Hematopoietic multipotent progenitor cell treated with erythropoietin and hydrocortisone succinate and interleukin-3 and kit ligand, for 17 days (in vitro differentiated cells): ENCODE results near the gene GNAO1.

ENCODE experiments used
- DNase-seq: peaks from one replicate; pipeline ENCODE4 v3.0.0-alpha.2; 2015; ENCODE audit warnings: low spot score

The GNAO1 gene

GRCh38 chr16:56191156-56191815 is at the start of gene GNAO1:
Gene GNAO1 (plus strand): TSS chr16:56191489. CDS start chr16:56192236, 747 bp downstream.
- no peak for DNase-seq

- no peak for DNase-seq
These were observed 47.6 kb upstream of the GNAO1 start for GRCh38 chr16:56143666-56144065.

- no peak for DNase-seq
These were observed 45.9 kb upstream of the GNAO1 start for GRCh38 chr16:56145369-56145768.

- DNase-seq, result no peak
These were observed 39.7 kb upstream of the GNAO1 start for GRCh38 chr16:56151621-56152020.

- no peak for DNase-seq
These were observed 29.6 kb upstream of the GNAO1 start for GRCh38 chr16:56161658-56162057.

- no peak for DNase-seq
These were observed 28.2 kb upstream of the GNAO1 start for GRCh38 chr16:56163089-56163488.

- no peak for DNase-seq
These were observed 27.4 kb upstream of the GNAO1 start for GRCh38 chr16:56163938-56164337.

- DNase-seq, result no peak
These were observed 26.7 kb upstream of the GNAO1 start for GRCh38 chr16:56164636-56165035.

- DNase-seq, result no peak
These were observed 16.9 kb upstream of the GNAO1 start for GRCh38 chr16:56174411-56174810.

GRCh38 chr16:56181401-56181800 is 9.9 kb upstream of the GNAO1 start:
- DNase-seq, result no peak

GRCh38 chr16:56183266-56183665 is 8.0 kb upstream of the GNAO1 start:
- no peak for DNase-seq

GRCh38 chr16:56190048-56190676 is 1.1 kb upstream of the GNAO1 start:
- DNase-seq, result no peak

- DNase-seq, result no peak
These were observed 573 bp upstream of the GNAO1 start for GRCh38 chr16:56190677-56191155.

GRCh38 chr16:56191835-56192634 is 746 bp downstream of the GNAO1 start:
- no peak for DNase-seq

GRCh38 chr16:56192635-56192945 is 1.3 kb downstream of the GNAO1 start:
- no peak for DNase-seq

GRCh38 chr16:56192986-56193945 is 2.0 kb downstream of the GNAO1 start:
- DNase-seq, result no peak

GRCh38 chr16:56193951-56194726 is 2.9 kb downstream of the GNAO1 start:
- DNase-seq, result no peak

- DNase-seq, result no peak
These were observed 3.9 kb downstream of the GNAO1 start for GRCh38 chr16:56195151-56195550.

- DNase-seq, result no peak
These were observed 5.1 kb downstream of the GNAO1 start for GRCh38 chr16:56196381-56196780.

GRCh38 chr16:56197192-56197992 is 6.1 kb downstream of the GNAO1 start:
- DNase-seq, result no peak
